Activated CD8-positive, alpha-beta memory T cell treated with anti-CD3 and anti-CD28 coated beads, Interleukin-2, amount 50 U/mL, for 1 hour (primary cell): ENCODE results near the gene HOMEZ.

ENCODE experiments used
- DNase-seq: peaks from one replicate; pipeline ENCODE4 v3.0.0-alpha.2; 2020; ENCODE audit errors: extremely low read depth

HOMEZ gene

GRCh38 chr14:23307687-23308644 is 22.0 kb upstream of the HOMEZ start:
- no peak for DNase-seq

GRCh38 chr14:23307146-23307530 is 21.2 kb upstream of the HOMEZ start:
- no peak for DNase-seq

- DNase-seq: no peak
These were observed 20.6 kb upstream of the HOMEZ start, which contains the start of gene BCL2L2 for GRCh38 chr14:23306412-23307145. Gene BCL2L2 (plus strand): TSS chr14:23306833. CDS start chr14:23307768, 935 bp downstream.

GRCh38 chr14:23302290-23303225 is 16.6 kb upstream of the HOMEZ start, which contains the start of gene PPP1R3E:
Gene PPP1R3E (minus strand): TSS chr14:23302859. CDS start chr14:23302576, 283 bp downstream.
- DNase-seq: peak; percentile 67

- DNase-seq: no peak
These were observed 16.0 kb upstream of the HOMEZ start for GRCh38 chr14:23301969-23302289.

GRCh38 chr14:23301288-23301968 is 15.5 kb upstream of the HOMEZ start:
- peak; percentile 74 for DNase-seq

- DNase-seq: no peak
These were observed 14.8 kb upstream of the HOMEZ start for GRCh38 chr14:23300687-23301223.

GRCh38 chr14:23299986-23300686 is 14.2 kb upstream of the HOMEZ start:
- DNase-seq: no peak

GRCh38 chr14:23299211-23299957 is 13.5 kb upstream of the HOMEZ start:
- DNase-seq: no peak

- DNase-seq: no peak
These were observed 11.8 kb upstream of the HOMEZ start for GRCh38 chr14:23297611-23298277.

- no peak for DNase-seq
These were observed 11.2 kb upstream of the HOMEZ start for GRCh38 chr14:23297096-23297495.

- DNase-seq: no peak
These were observed 10.3 kb upstream of the HOMEZ start for GRCh38 chr14:23296012-23296777.

GRCh38 chr14:23294734-23295561 is 9.0 kb upstream of the HOMEZ start:
- no peak for DNase-seq

GRCh38 chr14:23286902-23287479 is 1.1 kb upstream of the HOMEZ start:
- no peak for DNase-seq

GRCh38 chr14:23285530-23286019 is 357 bp downstream of the HOMEZ start:
- DNase-seq: no peak

- DNase-seq: no peak
These were observed 1.0 kb downstream of the HOMEZ start for GRCh38 chr14:23284654-23285529.
